NCI-H1105 (cell line): ENCODE results near the gene ACVR1C.
A peak's percentile ranks its signal among the peaks of the same experiment; 100 is the strongest.

Source experiments
- DNase-seq: peaks from one replicate; lab custom pipeline; 2025; lab: John Stamatoyannopoulos, UW

ACVR1C gene

DNA sequence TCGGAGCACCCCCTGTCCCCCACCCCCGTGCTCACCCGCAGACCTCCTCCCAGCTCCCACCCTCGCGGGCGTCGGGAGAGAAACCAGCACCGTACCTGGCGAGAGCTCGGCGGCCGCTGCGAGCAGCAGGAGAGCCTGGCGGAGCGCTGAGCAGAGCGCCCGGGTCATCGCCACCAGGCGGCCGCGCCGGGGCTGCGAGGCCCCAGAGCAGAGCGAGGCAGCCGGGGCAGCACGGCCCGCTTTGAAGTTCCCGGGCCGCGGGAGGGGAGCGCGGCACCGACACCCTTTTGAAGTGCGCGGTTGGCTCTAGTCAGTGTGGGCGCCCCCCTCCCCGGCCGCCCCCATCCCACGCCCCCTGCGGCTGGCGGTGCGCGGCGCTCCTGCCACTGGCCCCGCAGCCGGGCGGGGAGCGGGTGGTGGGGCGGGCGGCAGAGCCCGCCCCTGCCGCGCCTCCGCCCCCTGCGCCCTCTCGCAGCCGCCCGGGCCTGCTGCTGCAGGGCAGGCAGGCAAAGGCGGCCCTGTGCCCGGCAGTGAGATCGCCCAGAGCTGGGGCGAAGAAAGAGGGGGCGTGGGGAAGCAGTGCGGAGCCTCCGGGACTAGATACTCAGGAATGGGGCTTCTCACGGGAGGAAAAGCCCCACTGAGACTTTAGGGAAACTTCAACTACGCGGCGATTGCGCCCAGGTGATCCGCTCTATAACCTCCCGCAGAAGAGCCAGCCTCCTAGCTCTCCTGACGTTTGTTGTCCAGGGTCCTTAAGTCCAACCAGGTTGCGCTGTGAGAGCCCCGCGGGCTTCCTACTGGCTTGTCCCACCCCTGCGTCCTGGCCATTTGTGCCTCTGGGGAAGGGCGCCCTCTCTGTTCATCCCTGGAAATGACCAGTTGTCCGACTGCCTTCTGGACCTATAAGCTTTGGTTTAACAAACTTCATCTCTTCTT lies at the start of gene ACVR1C:
TSS of gene ACVR1C (minus strand) at position 388 of the 939 bp plus-strand sequence. CDS start at position 168, 220 bp downstream.
- DNase-seq: peak; percentile 43

DNA sequence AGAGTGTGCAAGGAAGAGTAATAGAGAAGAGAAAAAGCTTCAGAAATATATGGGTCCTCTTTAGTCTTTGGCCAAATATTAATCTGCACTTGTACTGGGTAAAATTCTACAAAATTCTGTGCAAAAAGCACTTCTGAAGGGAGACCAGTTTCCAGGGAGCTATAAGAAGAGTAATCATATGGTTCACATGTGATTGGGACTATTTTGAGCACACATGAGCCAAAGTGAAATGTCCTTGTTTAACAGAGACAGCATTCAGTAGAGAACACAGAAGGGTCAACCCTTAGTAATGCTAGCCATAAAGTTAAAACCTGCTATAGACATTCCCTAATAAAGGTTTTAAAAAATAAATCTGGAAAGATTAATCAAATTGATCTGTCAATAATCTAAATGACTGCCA lies 49.3 kb upstream of the ACVR1C start:
- DNase-seq: no peak

DNA sequence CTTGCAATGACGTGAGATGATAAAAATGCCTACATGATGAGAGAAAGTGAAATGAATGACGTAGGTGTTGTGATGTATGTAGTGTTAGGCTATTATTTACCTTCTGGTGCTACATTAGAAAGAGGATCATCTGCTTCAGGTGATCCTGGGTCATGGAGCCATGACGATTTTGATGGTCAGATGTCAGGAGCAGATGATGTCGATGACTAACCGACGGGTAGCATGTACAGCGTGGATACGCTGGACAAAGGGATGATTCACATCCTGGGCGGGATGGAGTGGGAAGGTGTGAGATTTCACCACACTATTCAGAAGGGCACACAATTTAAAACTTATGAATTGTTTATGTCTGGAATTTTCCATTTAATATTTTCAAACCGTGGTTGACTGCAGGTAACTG lies 43.5 kb upstream of the ACVR1C start:
- DNase-seq: no peak

DNA sequence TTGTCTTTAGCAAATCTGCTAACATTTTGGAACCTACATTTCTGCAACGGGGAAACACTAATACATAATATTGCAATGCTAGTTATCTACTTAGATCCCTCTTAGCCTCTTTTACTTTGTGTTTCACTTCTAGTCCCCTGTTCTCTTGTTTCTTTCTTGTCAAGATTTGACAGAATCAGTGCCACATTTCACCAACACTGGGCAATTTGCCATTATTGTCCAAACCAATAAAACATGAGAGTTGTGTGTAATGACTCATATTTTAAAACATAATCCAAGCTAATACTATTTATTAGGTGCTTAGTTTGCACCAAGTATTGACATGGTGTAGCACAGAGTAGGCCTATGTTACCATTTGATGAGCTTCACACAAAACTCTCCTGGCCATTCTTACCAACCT lies 33.7 kb upstream of the ACVR1C start:
- no peak for DNase-seq

DNA sequence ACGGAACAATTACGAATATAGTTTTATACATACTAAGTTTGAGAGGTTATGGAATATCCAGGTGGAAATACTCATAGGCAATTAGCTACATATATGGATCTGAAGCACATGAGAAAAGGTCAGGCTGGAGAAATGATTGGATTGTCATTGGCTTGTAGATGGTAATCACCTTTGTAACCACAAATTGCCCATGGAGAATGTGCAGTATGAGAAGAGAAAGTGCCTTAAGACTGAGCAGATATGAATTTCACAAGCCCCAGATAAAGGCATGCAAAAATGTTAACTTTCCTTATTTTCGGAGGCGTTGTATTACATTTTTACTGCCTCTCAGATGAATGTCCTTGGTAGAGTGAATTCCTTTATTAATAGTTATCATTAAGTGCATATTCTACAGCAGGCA lies 33.1 kb upstream of the ACVR1C start:
- DNase-seq: no peak

DNA sequence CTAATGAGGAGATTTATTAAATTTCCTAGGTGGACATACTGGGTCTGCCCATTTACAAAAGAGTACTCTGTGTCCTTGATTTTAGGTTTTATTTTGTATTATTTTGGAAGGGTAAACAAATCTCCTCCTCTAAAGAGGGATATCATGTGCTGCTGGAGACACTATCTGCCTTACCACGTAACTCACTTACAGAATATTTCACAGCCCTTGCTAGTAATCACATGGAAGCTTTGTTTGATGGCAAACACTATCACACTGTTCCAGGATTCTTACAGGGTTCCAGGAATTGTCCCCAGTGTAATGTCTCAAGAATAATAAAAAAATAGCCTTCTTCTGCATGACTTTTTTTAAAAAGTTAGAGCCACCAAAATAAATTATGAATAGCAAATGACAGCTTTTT lies 29.2 kb upstream of the ACVR1C start:
- DNase-seq: no peak

DNA sequence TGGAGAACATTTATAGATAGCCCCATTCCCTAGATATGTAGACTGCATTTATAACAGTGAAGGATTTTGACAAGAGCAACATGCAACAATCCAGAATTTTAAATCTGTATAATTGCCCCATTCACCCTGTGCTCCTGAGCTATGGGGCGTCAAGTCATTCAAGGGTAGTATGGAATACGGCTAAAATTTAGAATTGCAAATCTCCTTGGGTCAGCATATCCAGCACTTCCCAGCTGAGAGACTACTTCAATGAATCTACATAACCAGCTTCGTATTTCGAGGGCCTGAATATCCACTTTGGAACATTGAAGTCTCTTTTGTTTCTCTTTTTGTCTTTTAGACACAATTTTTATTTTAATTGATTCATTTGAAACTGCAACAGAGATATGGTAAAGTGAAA lies 28.4 kb upstream of the ACVR1C start:
- no peak for DNase-seq

DNA sequence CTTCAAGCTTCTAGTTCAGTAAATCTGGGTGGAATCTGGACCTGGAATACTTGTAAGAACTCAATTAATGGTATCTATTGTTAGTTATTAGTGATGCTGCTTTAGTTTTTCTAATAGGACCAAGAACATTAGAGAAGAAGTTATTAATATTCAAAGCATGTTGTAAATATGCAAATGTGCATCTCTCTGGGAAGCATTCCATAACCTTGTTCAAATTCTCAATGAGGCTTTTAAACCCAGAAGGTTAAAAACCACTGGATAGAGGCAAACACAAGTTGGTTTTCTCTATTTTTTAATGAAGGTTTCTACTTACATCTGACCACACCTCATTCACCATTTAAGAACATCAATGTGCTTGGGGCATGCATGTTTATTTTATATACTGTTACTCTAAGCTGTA lies 16.1 kb upstream of the ACVR1C start:
- DNase-seq: no peak

DNA sequence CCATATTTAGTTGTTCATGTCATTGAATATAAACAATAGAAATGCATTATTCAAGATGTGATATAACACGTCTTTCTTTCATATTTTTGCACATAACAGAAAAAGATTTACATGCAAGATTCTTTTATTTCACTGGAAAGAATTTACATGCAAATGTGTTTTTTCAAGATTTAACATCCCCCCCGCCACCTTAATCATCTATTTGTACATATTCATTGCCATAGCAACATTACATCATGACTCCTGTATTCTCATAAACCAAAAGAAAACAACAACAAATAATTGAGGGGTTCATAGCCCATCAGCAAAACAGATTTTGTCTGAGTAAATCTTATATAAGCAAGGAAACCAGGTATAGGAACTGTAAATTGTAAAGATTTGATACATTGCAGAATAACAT lies 3.2 kb upstream of the ACVR1C start:
- no peak for DNase-seq

DNA sequence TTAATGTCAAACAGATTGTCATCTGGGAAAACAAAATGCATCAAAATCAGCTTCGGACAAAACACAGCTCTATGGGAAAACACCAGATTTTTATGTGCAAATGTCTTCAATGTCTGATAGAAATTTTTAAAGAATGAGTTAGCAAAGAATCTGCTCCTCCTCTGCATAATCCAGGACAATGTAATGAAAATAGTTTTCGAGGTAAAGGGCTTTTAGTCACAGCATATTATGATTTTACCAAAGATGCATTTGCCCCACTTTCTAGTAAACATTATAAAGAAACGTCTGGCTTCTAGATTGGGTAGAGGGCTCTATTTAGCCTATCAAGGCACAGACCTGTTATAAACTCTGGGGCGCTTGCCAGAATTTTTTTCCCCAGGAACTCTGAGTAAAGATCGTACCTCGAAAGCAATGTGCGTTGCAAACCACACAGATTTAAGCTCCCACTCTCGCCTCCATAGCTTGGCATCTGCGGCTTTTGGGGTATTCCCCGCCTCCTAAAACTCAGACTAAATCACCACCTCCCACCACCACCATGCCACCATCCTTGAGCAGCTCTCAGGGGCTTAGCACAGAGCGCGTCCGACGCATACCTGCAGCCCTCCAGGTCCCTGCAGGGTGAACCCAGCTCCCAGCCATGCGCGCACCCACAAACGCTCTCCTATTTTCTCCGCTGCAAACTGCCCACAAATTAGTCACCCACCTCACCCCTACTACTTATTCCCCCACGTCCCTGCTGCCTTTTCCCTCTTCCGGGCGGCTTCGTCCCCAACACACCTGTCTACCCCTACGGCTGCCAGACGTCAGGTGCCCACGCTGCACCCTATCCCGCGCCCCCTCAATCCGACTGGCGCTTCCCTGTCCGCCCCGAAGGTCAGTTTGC lies 829 bp downstream of the ACVR1C start:
- DNase-seq: peak; percentile 34

DNA sequence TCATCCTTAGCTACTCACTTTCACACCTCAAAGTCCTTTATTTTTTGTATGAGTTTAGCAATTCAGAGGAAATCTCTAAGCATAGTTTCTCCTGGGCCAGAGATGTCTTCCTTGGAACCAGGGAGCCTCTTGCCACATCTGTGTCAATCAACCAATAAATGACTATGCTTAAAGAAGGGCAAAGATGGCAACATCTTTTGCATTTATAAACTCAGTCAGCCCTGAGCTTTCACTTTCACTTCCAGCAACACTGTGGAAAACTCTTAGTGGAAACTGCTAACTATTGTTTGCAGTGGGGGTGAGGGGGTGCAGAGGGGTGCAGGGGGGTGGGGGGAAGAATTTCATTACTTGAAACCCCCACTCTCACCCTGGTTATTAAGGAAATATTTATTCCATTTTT lies 3.4 kb downstream of the ACVR1C start:
- no peak for DNase-seq

DNA sequence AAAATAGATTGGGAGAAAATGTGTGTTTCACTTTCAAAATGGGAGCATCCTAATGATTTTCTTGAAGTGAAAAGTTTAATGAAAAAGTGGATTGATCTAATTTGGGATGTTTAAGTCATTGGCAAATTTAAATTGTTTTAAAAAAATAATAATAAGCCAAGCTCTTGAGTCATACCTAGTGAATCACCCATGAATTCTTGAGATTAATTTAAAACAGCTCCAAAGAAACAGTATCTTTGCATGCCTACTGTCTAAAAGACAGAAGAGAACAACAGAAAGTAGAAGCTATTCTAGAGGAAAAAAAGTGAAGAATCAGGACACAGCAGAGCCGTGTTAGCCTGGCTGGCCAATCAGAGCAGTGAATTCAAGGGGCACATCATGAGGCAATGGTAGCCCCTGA lies 7.7 kb downstream of the ACVR1C start:
- no peak for DNase-seq

DNA sequence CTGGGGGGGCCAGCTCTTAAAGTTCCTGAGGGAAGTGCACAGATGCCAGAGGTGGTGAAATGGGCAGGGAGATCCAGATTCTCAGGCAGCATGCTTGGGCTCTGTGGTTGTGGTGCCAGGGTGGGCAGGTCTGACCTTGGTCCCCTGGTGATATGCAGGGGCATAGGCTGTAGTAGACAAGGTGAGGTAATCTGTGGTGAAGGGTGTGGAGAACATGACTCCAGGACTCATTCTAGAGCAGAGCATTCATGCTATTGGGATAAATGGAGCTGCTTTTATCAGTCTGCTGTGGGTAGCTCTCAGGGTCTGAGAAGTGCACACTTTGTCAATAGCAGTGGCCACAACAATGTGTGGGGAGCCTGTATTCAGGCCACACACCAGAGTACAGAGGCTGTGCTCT lies 16.9 kb downstream of the ACVR1C start:
- DNase-seq: no peak

DNA sequence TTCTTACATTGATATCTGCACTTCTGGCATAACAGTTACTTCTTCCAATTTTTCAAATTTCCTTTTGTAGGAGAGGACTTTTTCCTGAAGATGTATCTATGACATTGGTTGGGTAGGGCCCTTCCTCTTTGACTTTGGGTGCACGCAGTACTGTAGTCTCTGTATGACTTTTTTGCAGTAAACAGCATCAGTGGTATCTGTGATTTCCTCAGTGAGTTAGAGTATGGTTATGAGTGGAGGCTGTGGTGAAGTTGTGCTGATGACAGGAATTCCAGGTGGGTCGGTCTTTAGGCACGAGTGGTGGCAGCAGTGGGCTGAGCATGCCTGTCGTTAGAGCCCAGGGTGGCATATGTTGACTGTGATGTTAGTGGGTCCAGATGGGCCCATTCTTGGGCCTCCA lies 17.6 kb downstream of the ACVR1C start:
- DNase-seq: no peak

DNA sequence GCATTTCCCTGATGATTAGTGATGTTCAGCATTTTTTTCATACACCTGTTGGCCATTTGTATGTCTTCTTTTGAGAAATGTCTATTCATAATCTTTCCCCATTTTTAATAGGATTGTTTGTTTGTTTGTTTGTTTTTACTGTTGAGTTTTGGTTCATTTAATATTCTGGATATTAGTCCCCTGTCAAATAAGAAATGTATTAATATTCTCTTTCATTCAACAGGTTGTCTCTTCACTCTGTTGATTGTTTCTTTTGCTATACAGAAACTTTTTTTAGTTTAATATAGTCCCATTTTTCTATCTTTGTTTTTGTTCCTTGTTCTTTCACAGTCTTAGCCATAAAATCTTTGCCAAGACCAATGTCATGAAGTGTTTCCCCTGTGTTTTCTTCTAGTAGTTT lies 22.1 kb downstream of the ACVR1C start:
- no peak for DNase-seq

DNA sequence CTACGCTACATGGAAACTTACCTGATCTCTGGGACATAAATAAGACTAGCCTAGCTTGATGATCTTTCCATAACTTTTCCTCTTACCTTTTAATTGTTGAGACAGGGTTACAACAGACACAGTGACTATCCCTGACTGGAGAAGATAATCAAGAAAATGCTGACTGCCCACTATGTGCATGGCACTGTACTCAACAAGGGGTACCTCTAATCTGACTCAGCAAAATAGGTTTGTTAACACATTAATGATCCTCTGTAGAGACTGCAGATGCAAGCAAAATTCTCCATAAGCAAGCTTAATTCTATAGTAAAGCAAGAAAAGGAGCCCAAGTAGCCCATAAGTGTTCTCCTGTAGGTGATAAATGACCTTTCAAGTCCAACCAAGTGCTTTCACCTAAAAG lies 25.5 kb downstream of the ACVR1C start:
- DNase-seq: no peak

DNA sequence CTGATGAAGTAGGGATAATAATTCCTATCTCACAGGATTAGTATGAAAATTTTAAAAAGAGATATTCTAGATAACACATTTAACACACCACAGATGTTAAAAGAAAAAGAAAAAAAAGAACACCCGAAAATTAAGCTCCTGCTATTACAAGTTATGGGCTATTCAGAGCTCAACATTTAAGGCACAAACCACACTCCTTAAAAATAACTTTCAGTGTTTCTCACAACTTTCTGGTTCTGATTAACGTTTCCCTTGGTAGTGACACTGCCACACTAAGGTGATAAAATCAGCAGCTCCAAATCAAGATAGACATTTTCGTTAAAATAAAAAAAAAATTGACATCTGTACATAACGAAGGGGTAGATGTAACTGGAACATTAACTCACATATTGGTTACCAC lies 26.9 kb downstream of the ACVR1C start:
- no peak for DNase-seq

DNA sequence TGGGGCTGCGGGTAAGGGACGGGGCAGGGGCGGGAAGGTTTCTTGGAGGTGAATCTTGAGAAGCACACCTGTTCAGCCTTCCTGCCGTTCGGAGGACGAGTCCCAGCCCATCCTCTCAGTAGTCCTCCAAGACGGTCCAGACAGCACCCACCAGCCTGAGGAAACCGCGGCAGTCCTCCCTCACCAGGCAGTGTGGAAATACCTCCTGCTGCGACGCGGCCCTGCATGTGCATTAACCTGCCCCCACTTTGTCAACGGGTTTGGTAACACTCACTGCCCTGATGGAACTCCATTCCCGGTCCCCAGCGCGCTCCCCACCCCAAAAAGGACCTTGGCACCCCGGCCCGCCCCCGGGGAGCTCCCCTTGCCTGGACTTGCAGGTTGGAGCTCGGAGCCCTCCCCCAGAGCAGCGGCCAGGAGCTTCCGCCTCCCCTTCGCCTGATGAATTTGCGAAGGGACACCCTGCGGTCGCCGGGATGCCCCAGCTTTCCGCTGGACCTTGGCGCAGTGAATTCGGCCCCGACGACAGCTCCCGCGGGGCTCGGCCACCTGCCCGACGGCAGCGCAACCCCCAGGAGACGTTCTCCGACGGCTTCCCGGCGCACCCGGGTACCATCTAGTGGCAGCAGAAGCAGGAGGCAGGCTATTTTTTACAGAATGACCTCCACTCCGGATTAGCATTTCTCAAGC lies 31.5 kb downstream of the ACVR1C start:
- no peak for DNase-seq

DNA sequence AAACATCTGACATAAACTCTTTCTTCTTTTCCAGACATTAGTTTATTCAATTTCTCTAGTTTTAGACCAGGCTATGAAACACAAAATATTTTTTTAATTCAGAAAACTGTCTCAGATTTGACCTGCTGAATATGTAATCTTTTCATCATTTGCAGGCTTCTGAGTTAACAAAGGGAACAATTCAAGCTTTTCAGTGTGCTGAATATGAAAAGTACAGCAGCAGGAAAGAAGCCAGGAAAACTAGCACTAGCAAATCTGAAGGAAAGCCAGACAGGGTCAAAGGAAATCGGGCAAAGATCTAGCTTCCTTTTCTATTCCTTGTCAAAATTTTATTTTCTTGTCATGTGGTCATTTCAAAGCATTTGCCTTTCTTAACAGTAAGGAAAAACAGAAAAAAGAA lies 35.3 kb downstream of the ACVR1C start:
- no peak for DNase-seq

DNA sequence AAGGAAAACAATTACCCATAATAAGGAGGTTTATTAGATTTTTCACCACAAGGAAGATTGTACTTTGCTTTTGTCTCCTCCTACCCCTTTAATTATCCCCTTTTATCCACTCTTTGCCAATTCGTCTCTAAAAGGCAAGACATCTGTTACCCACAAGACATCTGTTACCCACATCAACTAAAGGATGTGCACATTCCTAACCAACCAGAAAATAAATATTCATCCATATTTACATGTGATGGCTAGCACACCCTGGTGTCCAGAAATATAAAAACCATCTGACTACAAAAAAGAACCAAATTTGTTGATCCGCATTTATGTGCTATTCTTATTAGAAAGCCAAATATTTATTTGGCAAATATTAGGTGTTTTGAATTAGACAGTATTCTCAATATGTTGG lies 35.7 kb downstream of the ACVR1C start:
- no peak for DNase-seq

DNA sequence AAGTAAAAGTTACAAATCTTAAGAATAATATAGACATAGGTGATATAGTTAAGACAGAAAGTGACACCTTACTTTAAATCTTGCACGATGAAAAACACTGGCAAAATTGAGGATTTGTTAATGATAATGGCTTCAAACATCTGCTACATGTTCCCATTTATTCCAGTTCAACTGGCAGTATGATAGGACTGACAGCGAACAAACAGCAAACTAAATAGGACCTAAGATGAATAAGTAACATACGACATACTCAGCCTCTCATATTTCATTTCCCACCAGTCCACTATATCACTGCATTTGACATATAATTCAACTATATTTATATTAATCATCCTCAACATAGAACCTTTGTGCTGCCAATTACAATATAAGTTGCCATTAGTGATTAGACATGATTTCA lies 36.3 kb downstream of the ACVR1C start:
- DNase-seq: no peak

DNA sequence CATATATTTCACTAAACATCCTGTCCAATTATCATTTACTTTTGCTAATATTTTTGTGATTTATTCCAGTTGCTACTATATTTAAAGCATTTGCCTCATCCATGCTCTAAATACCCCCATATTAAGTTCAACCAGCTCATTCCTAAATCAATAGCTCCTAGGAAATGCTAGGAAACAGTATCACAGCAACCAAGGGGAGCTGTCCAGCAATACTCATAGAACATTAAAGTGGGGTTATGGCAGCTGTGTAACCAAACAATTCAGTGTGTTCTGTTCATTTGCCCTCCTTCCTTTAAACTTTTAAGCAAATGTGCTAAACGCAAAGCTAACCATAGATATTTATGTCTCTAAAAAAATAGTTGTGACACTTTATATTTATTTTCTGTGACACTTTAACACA lies 41.1 kb downstream of the ACVR1C start:
- no peak for DNase-seq

DNA sequence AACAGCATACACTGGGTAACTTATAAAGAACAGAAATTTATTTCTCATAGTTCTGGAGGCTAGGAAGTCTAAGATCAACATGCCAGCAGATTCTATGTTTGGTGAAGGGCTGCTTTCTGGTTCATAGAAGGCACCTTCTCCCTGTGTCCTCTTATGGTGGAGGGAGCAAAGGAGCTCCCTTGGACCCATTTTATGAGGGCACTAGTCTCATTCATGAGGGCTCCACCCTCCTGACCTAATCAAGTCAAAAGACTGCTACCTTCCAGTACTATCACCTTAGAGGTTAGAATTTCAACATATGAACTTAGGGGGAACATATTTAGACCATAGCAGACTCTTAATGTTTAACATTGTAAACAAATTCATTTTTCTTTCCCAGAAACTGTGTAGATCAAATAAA lies 54.5 kb downstream of the ACVR1C start:
- no peak for DNase-seq
